PC-9 (cell line): ENCODE results near the gene OR52E4. TPM values are rescaled to one million over a fixed set of nuclear protein-coding genes. Genes with fewer than 3 reads are reported as not detected.

ENCODE experiments used
- BruUV-seq: library from RNA; stranded (reverse); fragments of 400-500 nt; replicated peaks from 2 replicates; lab custom pipeline; 2021; lab: Mats Ljungman, UMichigan
- CTCF ChIA-PET: fragments of 300-600 bp; sonication (Branson Sonifier 250); formaldehyde crosslinking; loops from one replicate; lab custom pipeline; 2022; ENCODE audit warnings: antibody characterized with exemption; lab: Charles Lee
- POLR2A ChIA-PET: fragments of 300-600 bp; sonication (Branson Sonifier 250); formaldehyde crosslinking; loops from one replicate; lab custom pipeline; 2022; ENCODE audit warnings: antibody characterized with exemption; ENCODE audit not compliant: unreplicated experiment; lab: Charles Lee
- DNase-seq, 2 experiments: peaks; one replicate each; pipeline versions ENCODE4 v3.0.0 to v3.0.0-alpha.2; 2015 to 2022; ENCODE audit warnings: mixed read lengths in 1 of 2
- H2AFZ ChIP-seq: fragments of 200-600 bp; sonication (generic); 2 replicates; pipeline ENCODE4 v1.8.1; 2017; ENCODE audit warnings: antibody characterized with exemption
- H3F3A ChIP-seq: fragments of 200-600 bp; sonication (generic); 2 replicates; pipeline ENCODE4 v1.8.1; 2017; ENCODE audit warnings: antibody characterized with exemption, mild to moderate bottlenecking, low read depth; ENCODE audit not compliant: insufficient read depth
- H3K27ac ChIP-seq: fragments of 200-600 bp; sonication (generic); 2 replicates; pipeline ENCODE4 v1.6.1; 2016; ENCODE audit warnings: mixed run types
- H3K27me3 ChIP-seq: fragments of 200-600 bp; sonication (generic); 2 replicates; pipeline ENCODE4 v1.6.1; 2016; ENCODE audit warnings: low read depth, mixed run types; ENCODE audit not compliant: insufficient read depth
- H3K36me3 ChIP-seq: fragments of 200-600 bp; sonication (generic); 2 replicates; pipeline ENCODE4 v1.6.1; 2016; ENCODE audit warnings: low read depth, mixed run types
- H3K4me1 ChIP-seq: fragments of 200-600 bp; sonication (generic); replicated peaks from 2 replicates; pipeline ENCODE4 v1.6.1; 2016; ENCODE audit warnings: mixed run types; ENCODE audit not compliant: insufficient read depth
- H3K4me2 ChIP-seq: fragments of 200-600 bp; sonication (generic); 2 replicates; pipeline ENCODE4 v1.6.1; 2017; ENCODE audit warnings: mixed run types
- H3K4me3 ChIP-seq: fragments of 200-600 bp; sonication (generic); 2 replicates; pipeline ENCODE4 v1.6.1; 2016; ENCODE audit warnings: mixed run types
- H3K79me2 ChIP-seq: fragments of 200-600 bp; sonication (generic); 2 replicates; pipeline ENCODE4 v1.6.1; 2017; ENCODE audit warnings: low read depth, mixed run types
- H3K9me2 ChIP-seq: fragments of 200-600 bp; sonication (generic); 2 replicates; pipeline ENCODE4 v1.8.1; 2017; ENCODE audit warnings: mild to moderate bottlenecking; ENCODE audit not compliant: insufficient read depth
- H3K9me3 ChIP-seq: fragments of 200-600 bp; sonication (generic); 2 replicates; pipeline ENCODE4 v1.8.1; 2016; ENCODE audit warnings: low read depth; ENCODE audit not compliant: insufficient read depth
- H4K20me1 ChIP-seq: fragments of 200-600 bp; sonication (generic); 2 replicates; pipeline ENCODE4 v1.8.1; 2017; ENCODE audit not compliant: insufficient read depth
- CTCF ChIP-seq: fragments of 200-600 bp; sonication (generic); conservative IDR thresholded peaks from 2 replicates; pipeline ENCODE4 v1.6.1; 2017; ENCODE audit warnings: mixed run types, antibody characterized with exemption, mild to moderate bottlenecking, moderate library complexity
- EZH2 ChIP-seq: fragments of 200-600 bp; sonication (generic); IDR thresholded peaks from 2 replicates; pipeline ENCODE4 v1.8.0; 2017; ENCODE audit warnings: antibody characterized with exemption, low read depth
- intact Hi-C: fragments of 100-400 bp; cut with micrococcal nuclease; formaldehyde crosslinking; loops from one replicate; pipeline ENCODE4 v1.10.0; 2022; ENCODE audit not compliant: unreplicated experiment
- total RNA-seq: library from RNA; stranded (reverse); gene quantifications from 2 replicates; pipeline ENCODE4 v1.2.3, GENCODE V29; 2021

Gene OR52E4
- total RNA-seq, 1 experiment from 2014 or later = not detected

- no peaks in the 10 kb centered on the region for H4K20me1 ChIP-seq
- no peaks in the 10 kb centered on the region for H3K9me3 ChIP-seq
- TF ChIP-seq EZH2 (no peak), CTCF (no peak)
- no peak overlapping the region for H2AFZ ChIP-seq
- no peaks in the 10 kb centered on the region for H3F3A ChIP-seq
- no peaks in the 10 kb centered on the region for H3K36me3 ChIP-seq
- H3K27ac ChIP-seq = no peak overlapping the region
- ChIA-PET POLR2A (no interaction called here), CTCF (no interaction called here)
- intact Hi-C loops = no loop called here
- H3K4me2 ChIP-seq = no peak overlapping the region
- H3K79me2 ChIP-seq = no peaks in the 10 kb centered on the region
- DNase-seq = no peak
- no TSS peak for BruUV-seq
- H3K4me3 ChIP-seq = no peak overlapping the region
- H3K4me1 ChIP-seq = no peaks in the 10 kb centered on the region
- no peaks in the 10 kb centered on the region for H3K27me3 ChIP-seq
- H3K9me2 ChIP-seq = no peaks in the 10 kb centered on the region
These were observed 32.7 kb upstream of the OR52E4 start for GRCh38 chr11:5847711-5848110.

GRCh38 chr11:5851002-5851401 lies 29.4 kb upstream of the OR52E4 start:
- H3K9me3 ChIP-seq = no peaks in the 10 kb centered on the region
- H3K4me1 ChIP-seq = no peaks in the 10 kb centered on the region
- no TSS peak for BruUV-seq
- DNase-seq = no peak
- TF ChIP-seq EZH2 = no peak
- no peak overlapping the region for H3K4me3 ChIP-seq
- H3K79me2 ChIP-seq = no peaks in the 10 kb centered on the region
- H2AFZ ChIP-seq = no peak overlapping the region
- H4K20me1 ChIP-seq = no peaks in the 10 kb centered on the region
- POLR2A ChIA-PET = no interaction called here
- no peak overlapping the region for H3K4me2 ChIP-seq
- no peaks in the 10 kb centered on the region for H3K27me3 ChIP-seq
- no peaks in the 10 kb centered on the region for H3K9me2 ChIP-seq
- no peaks in the 10 kb centered on the region for H3F3A ChIP-seq
- no peak overlapping the region for H3K27ac ChIP-seq
- H3K36me3 ChIP-seq = no peaks in the 10 kb centered on the region
- intact Hi-C loops = no loop called here
- CTCF ChIA-PET = no interaction called here

GRCh38 chr11:5857590-5857989 lies 22.8 kb upstream of the OR52E4 start, which contains the start of gene OR52E8:
Gene OR52E8, minus strand, starts transcription at chr11:5857690. Its CDS starts 0 bp downstream, at chr11:5857690.
- no peak within 1 kb of the TSS for H2AFZ ChIP-seq
- BruUV-seq = no TSS peak
- no peak within 1 kb of the TSS for H3K4me3 ChIP-seq
- ChIA-PET POLR2A (no interaction called here), CTCF (no interaction called here)
- H3K27ac ChIP-seq = no peak within 1 kb of the TSS
- no peaks in the 10 kb centered on the region for H3K79me2 ChIP-seq
- TF ChIP-seq CTCF (no peak), EZH2 (no peak)
- intact Hi-C loops = no loop called here
- no peaks in the 10 kb centered on the region for H3K9me3 ChIP-seq
- no peak for DNase-seq
- no peaks in the 10 kb centered on the region for H3K9me2 ChIP-seq
- no peak within 1 kb of the TSS for H3K4me2 ChIP-seq
- no peaks in the 10 kb centered on the region for H3K27me3 ChIP-seq
- no peaks in the 10 kb centered on the region for H3K4me1 ChIP-seq
- no peaks in the 10 kb centered on the region for H3K36me3 ChIP-seq
- H3F3A ChIP-seq = no peaks in the 10 kb centered on the region
- no peaks in the 10 kb centered on the region for H4K20me1 ChIP-seq

- no TSS peak for BruUV-seq
- TF ChIP-seq CTCF = no peak
- TF ChIP-seq EZH2 = no peak
- no peaks in the 10 kb centered on the region for H3F3A ChIP-seq
- no peak overlapping the region for H3K4me3 ChIP-seq
- H3K4me2 ChIP-seq = no peak overlapping the region
- H3K9me2 ChIP-seq = no peaks in the 10 kb centered on the region
- POLR2A ChIA-PET = no interaction called here
- no peak overlapping the region for H3K27ac ChIP-seq
- no peaks in the 10 kb centered on the region for H3K9me3 ChIP-seq
- intact Hi-C loops = no loop called here
- DNase-seq = no peak
- CTCF ChIA-PET = no interaction called here
- no peaks in the 10 kb centered on the region for H3K27me3 ChIP-seq
- H3K36me3 ChIP-seq = no peaks in the 10 kb centered on the region
- H3K4me1 ChIP-seq = no peaks in the 10 kb centered on the region
- no peak overlapping the region for H2AFZ ChIP-seq
- no peaks in the 10 kb centered on the region for H4K20me1 ChIP-seq
- no peaks in the 10 kb centered on the region for H3K79me2 ChIP-seq
These were observed 14.6 kb upstream of the OR52E4 start for GRCh38 chr11:5865826-5866225.
